Measurements from ENCODE around the gene SDHC.

The SDHC gene

GRCh38 chr1:161274874-161275273 is 39.3 kb upstream of the SDHC start:
- no peak for DNase-seq (ENCODE audit: low read depth, low spot score)
- in situ Hi-C loops (cut with HindIII; ENCODE audit: low sequenced_read_pairs), result no loop called here
- H3K4me3 ChIP-seq (ENCODE audit: low read depth, low read length), result no peak overlapping the region
- no peak for TF ChIP-seq CTCF (IDR thresholded peaks at IDR 0.05; ENCODE audit: low read depth, low read length)

GRCh38 chr1:161282991-161283390 is 31.2 kb upstream of the SDHC start:
- no peak overlapping the region for H3K4me3 ChIP-seq (ENCODE audit: low read depth, low read length)
- in situ Hi-C loops (cut with HindIII; ENCODE audit: low sequenced_read_pairs), result no loop called here
- no peak for DNase-seq (ENCODE audit: low read depth, low spot score)
- TF ChIP-seq CTCF (IDR thresholded peaks at IDR 0.05; ENCODE audit: low read depth, low read length), result no peak

GRCh38 chr1:161285113-161285512 is 29.1 kb upstream of the SDHC start:
- in situ Hi-C loops (cut with HindIII; ENCODE audit: low sequenced_read_pairs), result no loop called here
- DNase-seq (ENCODE audit: low read depth, low spot score), result no peak
- TF ChIP-seq CTCF (IDR thresholded peaks at IDR 0.05; ENCODE audit: low read depth, low read length), result no peak
- no peak overlapping the region for H3K4me3 ChIP-seq (ENCODE audit: low read depth, low read length)

GRCh38 chr1:161285521-161285920 is 28.7 kb upstream of the SDHC start:
- no peak overlapping the region for H3K4me3 ChIP-seq (ENCODE audit: low read depth, low read length)
- no peak for DNase-seq (ENCODE audit: low read depth, low spot score)
- TF ChIP-seq CTCF (IDR thresholded peaks at IDR 0.05; ENCODE audit: low read depth, low read length), result no peak
- in situ Hi-C loops (cut with HindIII; ENCODE audit: low sequenced_read_pairs), result no loop called here

GRCh38 chr1:161287482-161288054 is 26.6 kb upstream of the SDHC start:
- no peak for TF ChIP-seq CTCF (IDR thresholded peaks at IDR 0.05; ENCODE audit: low read depth, low read length)
- no peak overlapping the region for H3K4me3 ChIP-seq (ENCODE audit: low read depth, low read length)
- in situ Hi-C loops (cut with HindIII; ENCODE audit: low sequenced_read_pairs), result no loop called here
- DNase-seq (ENCODE audit: low read depth, low spot score), result no peak

GRCh38 chr1:161290779-161291178 is 23.4 kb upstream of the SDHC start:
- TF ChIP-seq CTCF (IDR thresholded peaks at IDR 0.05; ENCODE audit: low read depth, low read length), result no peak
- H3K4me3 ChIP-seq (ENCODE audit: low read depth, low read length), result no peak overlapping the region
- no peak for DNase-seq (ENCODE audit: low read depth, low spot score)
- in situ Hi-C loops (cut with HindIII; ENCODE audit: low sequenced_read_pairs), result no loop called here

- no peak for TF ChIP-seq CTCF (IDR thresholded peaks at IDR 0.05; ENCODE audit: low read depth, low read length)
These were observed 16.8 kb upstream of the SDHC start for GRCh38 chr1:161297415-161297814.

More at GRCh38 chr1:161297415-161297814, 16.8 kb upstream of the SDHC start:
- no peak overlapping the region for H3K4me3 ChIP-seq (ENCODE audit: low read depth, low read length)
- in situ Hi-C loops (cut with HindIII; ENCODE audit: low sequenced_read_pairs), result no loop called here
- no peak for DNase-seq (ENCODE audit: low read depth, low spot score)

Measured in astrocyte of the spinal cord (primary cell).